OCI-LY1 (cell line): Measurements from ENCODE around the gene CCR5AS.
A peak's percentile ranks its signal among the peaks of the same experiment; 100 is the strongest.

Experiments used
- H2AFZ ChIP-seq: fragments of 200-600 bp; sonication (generic), shearing (Covaris generic); 2 replicates; pipeline ENCODE4 v1.6.0; 2014; ENCODE audit warnings: antibody characterized with exemption, mild to moderate bottlenecking, low read length
- H3F3A ChIP-seq: fragments of 200-600 bp; sonication (generic), shearing (Covaris generic); 2 replicates; pipeline ENCODE4 v1.6.0; 2014; ENCODE audit warnings: mild to moderate bottlenecking, antibody characterized with exemption, low read length, moderate library complexity; ENCODE audit not compliant: insufficient read depth
- H3K27ac ChIP-seq: fragments of 200-600 bp; sonication (generic); 2 replicates; pipeline ENCODE4 v1.5.1; 2014; ENCODE audit warnings: low read length, mixed run types, mild to moderate bottlenecking, low read depth; ENCODE audit not compliant: poor library complexity, severe bottlenecking
- H3K27me3 ChIP-seq: fragments of 200-600 bp; sonication (generic); 2 replicates; pipeline ENCODE4 v1.6.0; 2014; ENCODE audit warnings: antibody characterized with exemption, mild to moderate bottlenecking, low read length, moderate library complexity; ENCODE audit not compliant: insufficient read depth
- H3K36me3 ChIP-seq: fragments of 200-600 bp; sonication (generic); 2 replicates; pipeline ENCODE4 v1.6.1; 2014; ENCODE audit warnings: mild to moderate bottlenecking, antibody characterized with exemption, low read length, moderate library complexity, mixed read lengths; ENCODE audit not compliant: insufficient read depth
- H3K4me1 ChIP-seq: fragments of 200-600 bp; sonication (generic); 2 replicates; pipeline ENCODE4 v1.5.1; 2014; ENCODE audit warnings: mild to moderate bottlenecking, low read length, moderate library complexity; ENCODE audit not compliant: insufficient read depth, severe bottlenecking
- H3K4me2 ChIP-seq: fragments of 200-600 bp; sonication (generic), shearing (Covaris generic); 2 replicates; pipeline ENCODE4 v1.6.1; 2014; ENCODE audit warnings: low read length
- H3K4me3 ChIP-seq: fragments of 200-600 bp; sonication (generic); 2 replicates; pipeline ENCODE4 v1.5.1; 2014; ENCODE audit warnings: low read length, low read depth, mild to moderate bottlenecking, mixed read lengths; ENCODE audit not compliant: poor library complexity, severe bottlenecking
- H3K79me2 ChIP-seq: fragments of 200-600 bp; shearing (Covaris generic); 2 replicates; pipeline ENCODE4 v1.6.1; 2016; ENCODE audit warnings: mixed run types, low read length, mixed read lengths; ENCODE audit not compliant: insufficient read depth
- H3K9ac ChIP-seq: fragments of 200-600 bp; sonication (generic), shearing (Covaris generic); 2 replicates; pipeline ENCODE4 v1.6.1; 2014; ENCODE audit warnings: mild to moderate bottlenecking, low read length, mixed read lengths
- H3K9me2 ChIP-seq: fragments of 200-600 bp; sonication (generic), shearing (Covaris generic); 2 replicates; pipeline ENCODE4 v1.6.1; 2014; ENCODE audit warnings: low read depth, mild to moderate bottlenecking, low read length, mixed read lengths
- H3K9me3 ChIP-seq: fragments of 200-600 bp; shearing (Covaris generic); 2 replicates; pipeline ENCODE4 v1.6.1; 2014; ENCODE audit warnings: low read length, mixed read lengths
- H4K20me1 ChIP-seq: fragments of 200-600 bp; sonication (generic), shearing (Covaris generic); 2 replicates; pipeline ENCODE4 v1.6.0; 2016; ENCODE audit warnings: mild to moderate bottlenecking, low read length; ENCODE audit not compliant: insufficient read depth
- EZH2 ChIP-seq: fragments of 200-600 bp; sonication (generic), shearing (Covaris generic); IDR thresholded peaks from 2 replicates; pipeline ENCODE4 v1.8.0; 2017; ENCODE audit warnings: borderline replicate concordance, mixed run types, mild to moderate bottlenecking, antibody characterized with exemption, low read length, moderate library complexity, mixed read lengths
- TF ChIP-seq, protein P1 (sequence below): fragments of 200-600 bp; sonication (generic), shearing (Covaris generic); IDR thresholded peaks from 2 replicates; pipeline ENCODE4 v1.5.1; 2017; ENCODE audit warnings: mild to moderate bottlenecking, antibody characterized with exemption, low read length, moderate library complexity, mixed read lengths

CCR5AS gene

DNA sequence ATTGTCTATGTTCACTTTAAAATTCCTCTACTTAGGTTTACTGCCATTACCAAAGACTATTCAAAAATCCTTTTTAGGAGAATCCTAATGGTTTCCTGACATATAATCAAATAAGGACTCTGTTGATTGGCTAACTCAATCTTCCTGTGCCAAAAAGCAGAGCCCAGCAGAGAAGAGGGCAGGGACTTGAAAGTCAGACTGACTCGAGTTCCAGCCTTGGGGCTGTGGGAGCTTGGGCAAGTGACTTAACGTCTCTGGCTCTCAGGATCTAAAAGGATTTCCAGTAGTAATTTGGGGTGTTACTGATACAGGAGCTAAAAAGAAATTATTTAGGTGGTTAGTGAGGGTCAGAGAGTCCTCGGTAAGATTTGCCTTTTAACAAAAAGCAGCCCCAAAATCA is 25.2 kb downstream of the CCR5AS start:
- Histone ChIP-seq H3K9me3 (no peaks in the 10 kb centered on the region), H3K79me2 (no peaks in the 10 kb centered on the region), H3K27ac (no peak overlapping the region), H4K20me1 (no peaks in the 10 kb centered on the region), H3K9me2 (no peaks in the 10 kb centered on the region), H3F3A (no peaks in the 10 kb centered on the region), H3K4me1 (no peaks in the 10 kb centered on the region), H3K27me3 (no peaks in the 10 kb centered on the region), H3K9ac (no peak overlapping the region), H3K4me3 (no peak overlapping the region), H3K36me3 (no peaks in the 10 kb centered on the region), H2AFZ (no peak overlapping the region), H3K4me2 (no peak overlapping the region)
- TF ChIP-seq, protein P1, sequence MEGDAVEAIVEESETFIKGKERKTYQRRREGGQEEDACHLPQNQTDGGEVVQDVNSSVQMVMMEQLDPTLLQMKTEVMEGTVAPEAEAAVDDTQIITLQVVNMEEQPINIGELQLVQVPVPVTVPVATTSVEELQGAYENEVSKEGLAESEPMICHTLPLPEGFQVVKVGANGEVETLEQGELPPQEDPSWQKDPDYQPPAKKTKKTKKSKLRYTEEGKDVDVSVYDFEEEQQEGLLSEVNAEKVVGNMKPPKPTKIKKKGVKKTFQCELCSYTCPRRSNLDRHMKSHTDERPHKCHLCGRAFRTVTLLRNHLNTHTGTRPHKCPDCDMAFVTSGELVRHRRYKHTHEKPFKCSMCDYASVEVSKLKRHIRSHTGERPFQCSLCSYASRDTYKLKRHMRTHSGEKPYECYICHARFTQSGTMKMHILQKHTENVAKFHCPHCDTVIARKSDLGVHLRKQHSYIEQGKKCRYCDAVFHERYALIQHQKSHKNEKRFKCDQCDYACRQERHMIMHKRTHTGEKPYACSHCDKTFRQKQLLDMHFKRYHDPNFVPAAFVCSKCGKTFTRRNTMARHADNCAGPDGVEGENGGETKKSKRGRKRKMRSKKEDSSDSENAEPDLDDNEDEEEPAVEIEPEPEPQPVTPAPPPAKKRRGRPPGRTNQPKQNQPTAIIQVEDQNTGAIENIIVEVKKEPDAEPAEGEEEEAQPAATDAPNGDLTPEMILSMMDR: no peak
- TF ChIP-seq EZH2: no peak

DNA sequence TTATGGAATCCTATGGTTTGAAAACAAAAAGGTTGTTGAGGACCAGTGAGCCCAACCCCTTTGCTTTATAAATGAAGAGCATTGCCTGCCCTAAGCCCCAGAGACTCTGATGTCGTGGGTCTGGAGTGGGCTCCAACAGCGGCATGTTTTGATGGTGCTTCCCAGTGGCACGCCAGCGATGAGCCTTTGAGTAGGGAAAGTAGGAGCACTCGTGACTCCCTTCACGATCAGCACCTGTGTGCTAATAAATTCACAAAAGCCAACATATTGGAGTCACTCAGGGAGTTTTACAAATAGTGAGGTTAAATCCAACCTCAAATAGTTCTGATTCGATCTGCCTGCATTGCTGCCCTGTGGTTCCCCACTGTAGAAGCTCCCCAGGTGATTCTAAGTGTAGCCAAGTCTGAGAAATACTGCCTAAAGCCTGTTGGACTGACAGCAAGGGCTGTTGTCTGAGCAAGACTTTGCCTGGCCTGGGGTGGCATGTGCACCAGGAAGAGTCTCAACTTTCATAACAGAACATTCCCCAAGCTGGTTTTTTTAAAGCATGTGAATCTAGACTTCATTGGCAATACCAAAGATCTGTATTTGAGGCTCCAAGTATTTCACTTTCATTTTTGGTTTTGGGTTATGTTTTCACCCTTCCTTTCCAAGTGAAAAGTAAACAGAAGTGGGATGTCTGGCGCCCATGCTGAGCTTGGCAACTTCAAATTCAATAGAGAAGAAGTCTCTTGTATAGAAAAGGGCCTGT is 26.2 kb downstream of the CCR5AS start:
- Histone ChIP-seq H3K9me2 (no peaks in the 10 kb centered on the region), H3K79me2 (no peaks in the 10 kb centered on the region), H3K9me3 (no peaks in the 10 kb centered on the region), H3K4me3 (no peak overlapping the region), H3K27me3 (no peaks in the 10 kb centered on the region), H3K4me2 (no peak overlapping the region), H3K36me3 (no peaks in the 10 kb centered on the region), H3F3A (no peaks in the 10 kb centered on the region), H4K20me1 (no peaks in the 10 kb centered on the region), H2AFZ (no peak overlapping the region), H3K27ac (no peak overlapping the region), H3K4me1 (no peaks in the 10 kb centered on the region), H3K9ac (no peak overlapping the region)
- no peak for TF ChIP-seq EZH2
- TF ChIP-seq, protein P1: no peak

DNA sequence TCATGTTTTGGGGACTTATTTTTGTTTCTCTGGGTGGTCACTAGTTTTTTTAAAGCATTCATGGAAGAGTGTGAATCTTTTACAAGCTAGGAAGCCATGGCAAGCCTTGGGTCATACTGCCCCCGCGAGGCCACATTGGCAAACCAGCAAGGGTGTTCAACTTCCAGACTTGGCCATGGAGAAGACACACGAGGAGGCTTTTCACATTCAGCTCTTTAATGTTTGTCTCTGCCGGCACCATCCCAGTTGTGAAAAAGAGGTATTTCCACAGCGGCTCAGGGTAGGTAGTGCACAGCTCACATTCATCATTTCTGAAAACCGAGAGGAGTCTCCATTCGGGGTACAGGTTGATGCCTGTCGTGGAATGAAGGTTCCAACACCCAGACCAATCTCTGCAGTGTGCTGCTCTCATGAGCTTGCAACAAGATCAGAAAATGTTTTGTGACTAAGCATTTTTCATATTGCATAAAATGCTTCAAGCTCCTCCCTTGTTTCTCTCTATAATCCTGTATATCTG is 28.4 kb downstream of the CCR5AS start:
- Histone ChIP-seq H3K4me3 (no peak overlapping the region), H3K36me3 (no peaks in the 10 kb centered on the region), H4K20me1 (no peaks in the 10 kb centered on the region), H2AFZ (no peak overlapping the region), H3K9me3 (no peaks in the 10 kb centered on the region), H3K9ac (no peak overlapping the region), H3K4me1 (no peaks in the 10 kb centered on the region), H3K27me3 (0 out of 2 replicates have a peak, but pooled peaks cover 5% of the 10 kb centered on the region), H3K27ac (no peak overlapping the region), H3F3A (no peaks in the 10 kb centered on the region), H3K4me2 (no peak overlapping the region), H3K79me2 (no peaks in the 10 kb centered on the region), H3K9me2 (no peaks in the 10 kb centered on the region)
- no peak for TF ChIP-seq EZH2
- TF ChIP-seq, protein P1: peak; percentile 81
